Effector CD8-positive, alpha-beta T cell (primary cell): ENCODE measurements around the gene TNRC18.

Experiments used
- DNase-seq: peaks from one replicate; lab custom pipeline; 2025; lab: John Stamatoyannopoulos, UW

Gene TNRC18

DNA sequence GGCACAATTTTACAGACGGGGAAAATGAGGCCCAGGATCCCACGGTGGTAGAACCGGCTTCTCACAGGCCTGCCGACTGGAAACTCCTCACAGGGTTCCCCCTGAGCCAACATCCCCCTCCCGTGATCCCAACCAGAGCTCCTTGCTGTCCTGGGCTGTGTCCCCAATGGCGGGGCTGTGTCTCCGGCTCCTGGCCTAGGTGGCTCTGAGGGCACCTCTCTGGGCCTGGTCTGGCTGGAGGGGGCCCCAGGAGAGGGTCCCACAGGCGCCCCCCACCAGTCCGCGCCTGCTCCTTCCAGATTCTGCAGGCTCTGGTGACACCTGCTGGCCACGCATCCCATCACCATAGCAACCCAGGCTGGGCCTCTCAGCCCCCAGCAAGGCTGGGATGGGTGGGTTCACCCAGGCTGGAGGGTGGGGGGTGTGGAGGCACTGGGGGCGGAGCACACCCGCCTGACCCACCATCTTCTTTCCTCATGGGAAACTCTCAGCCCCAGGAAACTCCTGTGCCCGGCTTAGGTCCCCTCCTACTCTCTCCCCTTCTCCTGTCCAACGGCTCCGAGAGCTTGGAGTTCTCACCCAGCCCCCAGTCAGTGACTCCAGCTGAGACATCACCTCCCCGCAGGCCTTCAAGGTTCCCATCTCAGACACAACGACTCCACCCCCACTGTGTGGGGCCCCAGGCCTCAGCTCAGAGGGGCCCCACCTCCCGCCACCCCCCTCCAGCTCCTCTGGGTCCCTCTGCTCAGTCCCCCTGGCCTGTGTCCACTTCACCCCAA, 27.1 kb upstream of the TNRC18 start:
- peak; percentile 28 for DNase-seq

DNA sequence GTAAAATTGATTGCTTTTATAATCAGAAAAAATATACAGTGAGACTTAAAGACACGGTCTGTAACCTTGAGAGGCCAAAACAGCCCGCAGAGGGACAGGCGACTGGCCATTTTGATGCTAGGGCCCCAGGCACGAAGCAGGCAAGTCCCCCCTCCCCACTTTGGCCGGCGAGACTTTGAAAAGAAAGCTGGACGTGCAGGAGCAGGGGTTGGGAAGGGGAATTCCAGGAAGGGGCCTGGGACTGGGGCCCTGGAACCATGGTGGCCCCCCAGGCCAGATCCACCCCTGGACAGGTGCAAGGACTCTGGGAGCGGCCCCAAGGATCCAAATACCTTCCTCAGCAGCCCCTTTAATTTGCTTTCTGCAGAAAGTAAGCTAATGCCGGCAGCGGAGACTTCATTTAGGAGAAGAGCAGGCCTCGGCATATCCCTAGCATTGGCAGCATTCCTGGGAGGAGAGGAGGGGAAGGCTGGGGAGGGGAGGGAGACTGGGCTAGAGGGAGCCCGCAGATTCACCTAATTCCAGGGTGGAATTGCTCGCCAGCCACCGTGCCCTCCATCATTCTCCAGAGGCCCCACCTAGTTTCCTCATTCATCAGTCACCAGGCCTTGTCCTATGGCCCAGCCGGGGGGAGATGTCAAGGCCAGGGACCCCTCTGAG, 24.9 kb upstream of the TNRC18 start:
- no peak for DNase-seq

DNA sequence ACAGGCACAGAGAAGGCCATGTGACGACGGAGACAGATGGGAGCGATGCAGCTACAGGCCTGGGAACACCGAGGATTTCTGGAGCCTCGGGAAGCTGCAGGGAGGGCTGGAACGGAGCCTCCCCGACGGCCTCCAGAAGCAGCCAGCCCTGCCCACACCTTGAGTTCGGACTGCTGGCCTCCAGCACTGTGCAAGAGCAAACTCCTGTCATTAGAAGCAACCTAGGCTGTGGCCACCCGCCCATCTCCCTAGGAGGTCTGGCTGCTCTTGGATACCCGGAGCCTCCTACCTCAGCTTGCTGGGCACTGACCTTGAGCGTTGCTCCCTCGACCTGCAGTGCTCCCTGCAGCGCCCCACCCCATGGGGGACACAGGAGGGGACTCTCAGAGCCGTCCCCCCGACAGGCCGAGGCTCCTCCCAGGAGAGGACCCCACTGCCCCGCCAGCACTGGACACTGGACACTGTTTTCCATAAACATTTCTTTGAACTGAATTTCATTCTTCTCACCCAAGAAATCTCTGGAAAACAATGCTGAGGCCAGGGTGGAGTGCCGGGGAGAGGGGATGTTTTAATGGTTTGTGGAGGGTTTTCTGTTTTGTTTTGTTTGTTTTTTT, 22.5 kb upstream of the TNRC18 start:
- no peak for DNase-seq

DNA sequence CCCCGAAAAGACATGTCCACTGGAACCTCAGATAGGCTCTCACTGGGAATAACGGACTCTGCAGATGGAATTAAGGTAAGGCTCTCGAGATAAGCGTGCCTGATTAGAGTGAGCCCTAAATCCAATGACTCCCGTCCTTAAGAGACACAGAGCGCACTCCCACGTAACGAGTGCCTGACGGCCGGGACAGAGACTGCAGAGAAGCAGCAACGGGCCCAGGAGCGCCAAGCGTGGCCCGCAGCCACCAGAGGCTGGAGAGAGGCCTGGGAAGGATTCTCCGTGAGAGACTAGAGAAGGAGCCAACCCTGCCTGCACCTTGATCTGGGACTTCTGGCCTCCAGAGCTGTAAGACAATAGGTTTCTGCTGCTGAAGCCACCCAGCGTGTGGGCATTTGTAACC, 20.0 kb upstream of the TNRC18 start:
- DNase-seq, result no peak

DNA sequence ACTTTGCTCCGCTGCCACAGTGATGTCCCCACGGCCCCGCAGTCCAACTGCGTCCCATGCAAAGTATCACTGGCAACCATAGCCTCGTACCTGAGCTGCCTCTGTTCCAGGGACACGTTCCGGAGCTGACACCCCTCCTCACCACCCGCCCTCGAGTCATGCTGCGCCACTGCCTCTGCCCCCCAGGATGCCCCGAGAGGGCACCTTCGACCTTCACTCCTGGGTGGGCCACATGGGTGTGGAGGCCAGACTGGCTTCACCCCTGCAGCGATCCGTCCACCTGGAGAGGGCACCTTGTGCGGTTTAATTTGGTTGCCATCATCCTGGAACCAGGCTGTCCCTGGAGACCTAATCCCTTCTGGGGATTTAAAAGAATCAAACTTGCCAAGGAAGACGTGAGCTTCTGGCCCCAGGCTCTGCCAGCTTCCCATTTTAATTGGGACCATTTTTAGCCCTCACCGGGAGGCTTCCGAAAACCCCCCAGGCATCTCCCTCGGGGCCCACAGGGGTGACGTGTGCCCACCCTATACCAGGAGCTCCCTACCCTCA, 19.2 kb upstream of the TNRC18 start:
- DNase-seq, result no peak

DNA sequence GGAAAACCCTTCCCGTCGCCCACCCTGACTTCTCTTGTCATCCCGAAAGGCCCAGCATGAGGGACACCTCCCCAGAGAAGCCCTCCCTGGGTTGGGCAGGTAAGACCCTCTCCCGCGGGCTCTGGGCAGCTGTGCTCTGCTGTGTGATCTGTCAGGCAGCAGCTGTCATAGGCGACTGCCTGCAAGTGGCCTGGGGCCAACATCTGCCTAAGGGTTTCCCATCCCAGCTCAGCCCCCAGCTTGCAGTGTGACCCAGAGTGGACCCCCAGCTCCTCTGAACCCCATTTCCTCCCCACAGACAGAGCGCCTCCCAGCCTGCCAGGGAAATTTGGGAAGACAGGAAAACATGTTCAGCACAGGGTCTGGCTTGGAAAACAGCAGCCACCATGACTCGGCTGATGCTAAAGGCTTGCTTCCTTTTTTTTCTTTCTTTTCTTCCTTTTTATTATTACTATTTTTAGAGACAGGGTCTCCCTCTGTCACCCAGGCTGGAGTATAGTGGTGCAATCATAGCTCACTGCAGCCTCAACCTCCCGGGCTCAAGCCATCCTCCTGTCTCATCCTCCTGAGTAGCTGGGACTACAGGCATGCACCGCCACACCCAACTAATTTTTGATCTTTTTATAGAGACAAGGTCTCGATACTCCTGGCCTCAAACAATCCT, 18.3 kb upstream of the TNRC18 start:
- no peak for DNase-seq

DNA sequence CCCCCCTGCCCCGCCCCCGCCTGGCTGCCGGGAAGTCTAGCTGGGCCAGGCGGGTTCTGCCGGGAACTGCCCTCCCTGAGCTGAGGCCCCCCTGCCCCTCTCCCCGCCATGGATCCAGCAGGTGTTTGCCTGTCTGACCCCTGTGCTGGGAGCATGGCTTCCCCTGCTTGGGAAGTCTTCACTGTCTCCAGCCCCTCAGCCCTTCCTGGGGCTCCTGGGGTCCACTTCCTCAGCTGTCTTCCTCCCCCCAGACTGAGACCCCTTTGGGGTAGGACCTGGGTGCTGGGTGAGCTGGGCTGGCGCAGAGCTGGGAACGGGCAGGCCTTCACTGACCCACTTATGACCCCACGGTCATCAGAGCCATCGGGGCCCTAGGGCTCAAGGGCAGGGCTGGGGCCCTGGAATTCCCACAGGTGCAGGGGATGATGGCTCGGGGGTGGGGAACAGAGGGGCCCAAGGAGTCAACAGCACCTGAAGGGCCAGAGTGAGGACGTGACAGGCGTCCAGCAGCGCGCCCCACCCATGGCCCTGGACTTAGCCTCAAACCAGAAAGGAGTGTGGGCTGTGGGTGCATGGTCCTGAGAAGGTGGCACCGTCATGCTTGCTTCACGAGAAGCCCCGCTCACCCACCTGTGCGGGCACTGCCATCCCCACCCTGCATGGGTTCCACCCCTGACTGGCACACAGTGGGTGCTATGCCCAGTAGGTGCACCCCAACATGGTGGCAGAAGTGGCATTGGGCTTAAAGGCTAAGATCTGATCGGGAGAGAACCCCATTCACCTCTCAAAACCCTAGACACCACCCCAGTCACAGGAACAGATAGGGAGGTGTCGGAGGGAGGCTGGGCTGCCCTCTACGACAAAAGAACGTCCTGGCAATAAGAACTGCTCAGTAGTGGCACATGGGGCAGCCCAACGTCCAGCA, 16.2 kb upstream of the TNRC18 start:
- no peak for DNase-seq

DNA sequence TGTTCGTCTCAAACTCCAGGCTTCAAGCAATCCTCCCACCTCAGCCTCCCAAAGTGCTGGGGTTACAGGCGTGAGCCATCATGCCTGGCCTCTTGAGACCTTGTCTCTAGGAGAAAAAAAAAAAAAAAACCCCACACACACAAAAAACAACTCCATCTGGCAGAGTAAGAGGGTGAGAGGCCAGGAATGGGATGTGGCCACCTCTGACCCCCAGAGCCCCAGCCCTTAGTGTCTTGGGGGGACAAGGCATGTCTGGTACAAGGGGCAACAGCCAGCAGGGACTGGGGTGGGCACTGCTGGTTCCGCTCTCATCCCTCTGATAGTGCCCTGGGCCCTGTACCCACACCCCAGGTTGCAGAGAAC, 15.6 kb upstream of the TNRC18 start:
- no peak for DNase-seq

DNA sequence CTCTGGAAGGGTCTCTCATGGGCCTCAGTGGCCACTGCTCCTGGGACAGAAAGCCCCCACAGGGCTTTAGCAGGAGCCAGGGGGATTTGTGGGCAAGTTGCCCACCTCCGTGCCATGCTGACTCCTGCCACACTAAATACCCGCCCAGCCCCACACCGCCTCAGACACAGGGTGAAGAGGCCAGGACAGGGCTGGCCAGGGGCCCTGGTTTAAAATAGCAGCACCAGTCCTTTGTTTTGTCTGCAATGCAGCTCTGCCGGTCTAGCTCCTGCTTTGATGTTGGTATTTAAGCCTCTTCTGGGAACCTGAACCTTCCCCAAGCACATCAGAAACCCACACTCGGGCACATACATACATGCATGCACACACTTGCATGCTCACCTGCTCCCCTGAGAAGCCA, 14.4 kb upstream of the TNRC18 start:
- DNase-seq, result no peak

DNA sequence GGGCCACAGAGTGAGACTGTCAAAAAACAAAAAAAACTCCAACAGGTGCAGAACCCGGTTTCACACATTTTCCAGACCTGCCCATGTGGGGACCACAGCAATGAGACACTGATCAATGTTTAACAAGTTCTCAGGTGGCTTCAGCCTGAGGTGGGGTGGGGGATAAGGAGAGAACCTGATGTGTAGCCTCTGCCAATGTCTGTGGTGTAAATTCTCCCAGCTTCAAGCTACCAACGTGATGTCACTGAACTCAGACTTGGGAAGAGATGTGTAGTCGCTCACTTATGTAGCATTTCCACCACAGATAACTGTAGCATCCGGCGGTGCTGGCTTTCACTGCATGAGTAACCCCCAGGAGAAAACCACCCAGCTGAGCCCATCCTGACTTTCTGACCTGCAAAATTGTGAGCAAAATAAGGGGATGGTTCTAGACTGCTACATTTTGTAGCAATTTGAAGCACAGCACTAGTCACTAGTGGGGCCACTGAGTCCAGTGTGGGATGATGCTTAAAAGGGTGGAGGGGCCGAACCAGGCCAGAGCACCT, 13.8 kb upstream of the TNRC18 start:
- DNase-seq, result no peak

DNA sequence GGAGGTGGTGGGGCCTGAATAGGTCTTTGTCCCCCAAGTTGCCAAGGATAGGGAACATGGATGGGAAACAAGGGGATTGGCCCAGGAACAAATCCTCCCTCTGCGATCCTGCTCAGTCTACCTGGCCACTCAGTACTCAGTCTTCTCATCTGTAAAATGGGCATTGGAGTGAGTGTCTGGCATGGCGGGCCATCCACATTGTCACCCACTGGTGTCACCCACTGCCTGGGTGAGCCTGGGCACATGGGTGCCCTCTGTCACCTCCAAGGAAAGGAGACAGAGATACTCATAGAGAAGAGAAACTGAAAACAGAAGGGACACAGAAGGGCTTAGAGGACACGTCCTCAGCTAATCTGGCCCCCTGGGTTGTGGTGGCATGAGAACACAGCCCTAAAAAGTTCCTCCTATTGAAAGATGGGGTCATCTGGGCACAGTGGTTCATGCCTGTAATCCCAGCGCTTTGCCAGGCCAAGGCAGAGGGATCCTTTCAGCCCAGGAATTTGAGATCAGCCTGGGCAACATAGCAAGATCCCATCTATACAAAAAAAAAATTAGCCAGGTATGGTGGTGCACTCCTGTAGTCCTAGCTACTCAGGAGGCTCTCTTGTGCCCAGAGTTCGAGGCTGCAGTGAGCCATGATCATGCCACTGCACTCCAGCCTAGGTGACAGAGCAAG, 12.5 kb upstream of the TNRC18 start:
- no peak for DNase-seq

DNA sequence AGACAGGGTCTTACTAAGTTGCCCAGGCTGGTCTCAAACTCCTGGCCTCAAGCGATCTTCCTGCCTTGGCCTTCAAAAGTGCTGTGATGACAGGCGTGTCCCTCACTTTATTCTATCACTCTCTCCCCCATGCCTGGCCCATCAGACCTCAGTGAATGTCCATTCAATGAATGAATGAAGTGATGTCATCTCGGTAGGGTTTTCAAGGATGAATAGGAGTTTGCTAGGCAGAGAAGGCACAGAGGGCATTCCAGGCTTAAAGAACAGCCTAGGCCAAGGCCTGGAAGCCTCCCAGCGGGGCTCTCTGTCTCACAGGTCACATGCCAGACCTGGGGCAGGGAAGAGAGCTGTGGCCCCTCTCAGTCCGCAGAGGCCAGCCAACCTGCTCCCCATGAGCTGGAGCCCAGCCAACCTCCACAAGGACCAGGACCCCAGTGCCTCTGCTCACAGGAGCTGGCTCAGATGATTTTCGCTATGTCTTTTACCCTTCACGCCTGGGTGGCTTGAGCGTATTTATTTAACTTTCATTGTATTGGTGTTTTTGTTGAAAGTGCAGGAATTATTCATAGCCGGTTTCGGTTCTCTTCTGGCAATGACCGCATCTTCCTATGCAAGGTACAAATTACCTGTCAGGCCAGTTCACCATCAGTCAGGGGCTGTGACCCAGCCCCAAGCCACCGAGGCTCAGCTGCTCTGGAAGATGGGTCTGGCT, 11.8 kb upstream of the TNRC18 start:
- no peak for DNase-seq

DNA sequence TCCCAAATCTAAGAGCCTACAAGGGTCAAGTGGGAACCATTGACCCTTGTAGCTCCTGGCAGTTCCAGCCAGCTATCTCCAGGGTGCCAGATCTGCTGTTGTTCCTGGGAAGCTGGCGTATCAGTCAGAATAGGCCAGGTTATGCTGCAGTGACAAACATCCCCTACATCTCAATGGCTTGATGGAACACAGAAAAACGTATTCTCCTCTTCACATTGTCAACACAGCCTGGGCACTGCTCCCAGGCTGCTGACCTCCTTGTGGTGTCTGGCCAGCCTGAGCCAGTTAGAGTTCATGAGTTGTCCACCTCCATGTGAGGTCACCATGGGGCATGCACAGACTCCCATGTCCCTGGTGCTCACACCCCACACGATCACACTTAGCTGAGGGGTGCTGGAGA, 9.5 kb upstream of the TNRC18 start:
- DNase-seq, result no peak

DNA sequence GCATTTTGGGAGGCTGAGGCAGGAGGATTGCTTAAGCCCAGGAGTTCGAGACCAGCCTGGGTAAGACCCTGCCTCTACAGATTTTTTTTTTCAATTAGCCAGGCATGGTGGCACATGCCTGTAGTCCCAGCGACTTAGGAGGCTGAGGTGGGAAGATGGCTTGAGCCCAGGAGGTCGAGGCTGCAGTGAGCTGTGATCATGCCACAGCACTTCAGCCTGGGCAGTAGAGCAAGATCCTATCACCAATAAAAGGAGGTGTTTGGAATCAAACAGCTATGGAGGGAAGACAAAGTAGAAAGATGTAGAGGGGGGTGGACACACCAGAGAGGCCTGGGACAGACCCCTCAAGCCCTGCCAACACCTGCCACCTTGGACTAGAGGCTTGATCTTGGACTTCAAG, 9.1 kb upstream of the TNRC18 start:
- no peak for DNase-seq

DNA sequence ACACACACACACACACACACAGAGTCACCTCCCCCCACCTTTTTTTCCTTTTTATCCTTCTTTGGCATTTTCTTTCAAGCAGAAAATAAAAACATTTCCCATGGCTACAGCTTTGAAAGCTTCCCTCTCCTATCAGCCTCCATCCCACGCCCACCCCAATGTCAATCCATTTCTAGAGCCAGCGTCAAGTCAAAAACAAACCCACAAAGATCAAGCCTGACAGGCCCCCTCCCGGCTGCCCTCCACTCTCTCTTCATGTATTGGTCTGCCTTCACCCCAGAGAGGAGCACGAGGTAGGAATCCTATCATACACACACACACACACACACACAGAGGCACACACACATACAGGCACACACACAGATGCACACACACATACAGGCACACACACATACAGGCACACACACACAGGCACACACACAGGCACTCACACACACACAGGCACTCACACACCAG, 8.0 kb upstream of the TNRC18 start:
- DNase-seq, result no peak

DNA sequence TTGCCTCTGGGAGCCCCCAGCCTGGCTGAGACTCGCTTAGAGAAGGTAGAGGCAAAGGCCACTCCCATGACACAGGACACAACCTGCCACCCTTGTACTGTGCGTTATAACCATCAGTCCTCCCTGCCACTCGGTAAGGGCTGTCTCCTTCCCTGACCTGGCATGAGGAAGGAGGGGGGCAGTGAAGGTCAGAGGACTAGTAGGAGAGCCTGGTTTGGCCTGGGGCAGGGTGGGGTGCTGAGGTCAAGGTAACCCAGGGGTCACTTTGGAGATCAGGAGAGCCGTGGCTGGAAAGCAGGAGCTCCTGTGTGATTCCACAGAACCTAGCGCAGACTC, 6.9 kb upstream of the TNRC18 start:
- no peak for DNase-seq

DNA sequence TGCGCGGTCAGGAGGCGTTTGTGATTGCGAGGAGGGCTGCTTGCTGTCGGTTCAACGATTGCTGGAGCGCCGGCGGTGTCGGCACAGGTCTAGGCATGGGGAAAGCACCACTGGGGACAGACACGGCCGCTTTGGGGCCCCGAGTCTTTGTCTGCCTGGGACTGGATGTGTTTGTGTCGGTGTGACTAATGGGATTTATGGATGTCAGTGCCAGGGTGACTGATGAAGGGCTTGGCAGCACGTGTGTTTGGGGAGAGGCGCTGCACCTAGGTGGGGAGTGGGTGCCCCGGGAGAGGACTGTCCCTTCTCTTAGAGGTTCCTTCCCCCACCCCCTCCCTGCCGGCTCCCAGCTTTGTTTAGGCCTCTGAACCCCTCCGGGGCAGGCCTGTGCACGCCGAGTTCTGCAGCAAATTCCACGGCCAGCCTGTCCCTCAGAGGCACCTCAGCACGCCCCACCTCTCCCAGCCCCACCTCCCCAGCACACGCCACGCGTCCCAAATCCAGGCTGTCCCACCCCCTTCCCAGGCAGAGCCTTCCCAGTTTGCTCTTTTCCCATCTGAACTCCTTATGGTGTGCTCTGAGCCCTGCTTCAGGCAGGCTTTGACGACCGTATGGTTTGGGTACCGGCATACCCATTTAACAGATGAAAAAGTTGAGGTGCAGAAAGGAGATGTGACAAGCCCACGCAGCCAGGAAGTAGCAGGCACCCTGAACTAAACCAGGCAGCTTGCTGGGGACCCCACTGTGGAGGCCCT, 6.4 kb upstream of the TNRC18 start:
- no peak for DNase-seq

DNA sequence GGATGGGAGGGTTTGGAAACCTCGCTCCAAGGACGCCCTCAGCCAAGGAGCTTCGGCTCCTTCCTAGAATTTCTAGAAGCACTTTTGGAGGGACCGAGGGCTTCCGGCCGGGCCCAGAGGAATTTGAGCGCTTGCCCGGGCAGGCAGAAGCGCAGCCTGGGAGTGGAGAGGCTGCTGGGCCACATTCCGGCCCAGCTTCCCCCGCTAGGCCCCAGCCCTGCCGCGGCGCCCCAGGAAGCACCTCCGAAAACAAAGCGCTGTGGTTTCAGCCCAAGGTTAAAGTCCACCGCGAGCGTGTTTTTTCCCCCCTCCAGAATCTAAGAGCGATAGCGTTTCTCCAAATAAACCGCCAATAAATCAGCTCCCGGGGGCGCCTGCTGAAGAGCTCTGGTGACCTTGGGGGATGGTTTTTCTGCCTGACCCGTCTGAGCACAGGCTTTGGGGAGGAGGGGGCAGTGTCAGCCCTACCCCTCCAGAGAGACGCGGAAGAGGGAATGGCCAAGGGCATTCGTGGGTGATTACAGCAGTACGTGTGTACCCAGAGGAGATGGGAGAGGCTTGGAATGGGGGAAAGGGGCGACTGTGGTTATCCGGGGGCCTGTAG, 5.7 kb upstream of the TNRC18 start:
- DNase-seq, result no peak
